IPS-15b (cell line): ENCODE results near the gene TAF13.

Experiments
- H3K27me3 ChIP-seq: one replicate; pipeline ENCODE4 v1.6.1; 2013; ENCODE audit warnings: low read length; ENCODE audit not compliant: control insufficient read depth, insufficient read depth
- H3K36me3 ChIP-seq: one replicate; pipeline ENCODE4 v1.6.1; 2013; ENCODE audit warnings: low read length; ENCODE audit not compliant: control insufficient read depth, insufficient read depth
- H3K4me1 ChIP-seq: one replicate; pipeline ENCODE4 v1.6.1; 2013; ENCODE audit warnings: mild to moderate bottlenecking, low read length; ENCODE audit not compliant: control insufficient read depth, insufficient read depth
- H3K4me3 ChIP-seq: one replicate; pipeline ENCODE4 v1.5.1; 2013; ENCODE audit warnings: low read depth, low read length
- H3K9ac ChIP-seq: one replicate; pipeline ENCODE4 v1.6.1; 2013; ENCODE audit warnings: low read depth, mild to moderate bottlenecking, low read length
- H3K9me3 ChIP-seq: one replicate; pipeline ENCODE4 v1.6.1; 2013; ENCODE audit warnings: mild to moderate bottlenecking, low read length; ENCODE audit not compliant: control insufficient read depth, insufficient read depth

The TAF13 gene, protein sequence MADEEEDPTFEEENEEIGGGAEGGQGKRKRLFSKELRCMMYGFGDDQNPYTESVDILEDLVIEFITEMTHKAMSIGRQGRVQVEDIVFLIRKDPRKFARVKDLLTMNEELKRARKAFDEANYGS

DNA sequence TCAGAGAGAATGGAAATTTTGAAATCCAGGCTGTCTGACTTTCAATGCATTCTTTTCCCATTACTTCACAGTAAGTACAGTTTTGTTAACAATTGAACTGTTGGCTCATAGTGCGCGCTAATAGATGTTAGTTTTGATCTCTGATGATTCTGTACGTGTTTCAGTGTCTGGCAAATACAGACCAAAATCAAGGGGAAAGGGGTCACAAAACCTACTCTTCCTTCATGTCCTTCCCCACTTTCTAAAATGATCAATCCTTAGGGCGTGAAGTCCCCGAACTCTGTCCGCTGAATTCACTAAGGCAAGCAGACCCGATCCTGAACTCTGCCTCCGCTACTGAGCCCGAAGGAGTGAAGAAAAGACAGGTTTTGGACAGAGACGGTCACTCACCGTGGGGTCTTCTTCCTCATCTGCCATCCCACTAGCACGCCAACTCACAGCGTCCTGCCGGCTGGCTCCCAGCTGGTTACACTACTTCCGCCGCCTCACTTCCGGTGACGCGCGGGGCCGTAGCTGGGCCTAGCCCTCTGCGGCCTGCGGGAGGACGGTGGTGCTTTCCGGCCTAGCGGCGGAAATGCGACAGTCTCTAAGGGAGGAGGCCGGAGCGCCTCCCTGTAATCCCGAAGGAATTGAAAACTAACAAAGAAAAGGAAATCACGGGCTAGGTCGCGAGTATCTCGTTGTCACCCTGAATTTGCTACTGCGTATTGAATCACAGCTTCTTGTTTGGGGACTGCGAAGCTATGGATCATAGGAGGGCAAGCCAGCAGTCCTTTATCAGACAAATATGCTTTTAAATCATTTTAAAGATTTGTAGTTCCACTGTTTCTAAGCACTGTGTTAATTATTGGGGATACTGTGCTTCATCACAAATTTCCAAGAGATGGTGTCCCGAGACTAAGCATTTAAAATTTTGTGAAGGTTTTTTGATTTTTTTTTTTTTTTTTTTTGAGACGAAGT lies at the start of gene TAF13:
TAF13 (minus strand) TSS at position 473 of the 960 bp plus-strand sequence; CDS start at position 417, 56 bp downstream.
- peak within 1 kb of the TSS; percentile 97 for H3K9ac ChIP-seq
- H3K27me3 ChIP-seq = no peaks in the 10 kb centered on the region
- H3K36me3 ChIP-seq = no peaks in the 10 kb centered on the region
- peak within 1 kb of the TSS; percentile 97 for H3K4me3 ChIP-seq
- no peaks in the 10 kb centered on the region for H3K9me3 ChIP-seq
- peaks cover 4% of the 10 kb centered on the region for H3K4me1 ChIP-seq

DNA sequence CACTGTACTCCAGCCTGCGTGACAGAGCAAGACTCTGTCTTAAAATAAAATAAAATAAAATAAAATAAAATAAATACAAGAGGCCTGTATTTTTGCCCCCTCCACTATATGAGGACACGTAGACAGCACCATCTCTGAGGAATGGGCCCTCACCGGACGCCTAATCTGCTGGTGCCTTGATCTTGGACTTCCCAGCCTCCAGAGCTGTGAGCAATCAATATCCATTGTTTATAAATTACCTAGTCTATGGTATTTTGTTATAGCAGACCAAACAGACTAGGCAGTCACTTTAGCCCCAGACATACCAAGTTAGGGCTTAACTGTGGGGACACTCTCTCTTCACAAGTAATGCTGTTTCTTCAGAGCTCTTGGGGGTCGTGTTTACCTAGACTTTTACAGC lies 44.6 kb upstream of the TAF13 start:
- no peak overlapping the region for H3K9ac ChIP-seq
- H3K36me3 ChIP-seq = no peaks in the 10 kb centered on the region
- H3K4me3 ChIP-seq = no peak overlapping the region
- peaks cover 7% of the 10 kb centered on the region for H3K27me3 ChIP-seq
- no peaks in the 10 kb centered on the region for H3K9me3 ChIP-seq
- no peaks in the 10 kb centered on the region for H3K4me1 ChIP-seq

DNA sequence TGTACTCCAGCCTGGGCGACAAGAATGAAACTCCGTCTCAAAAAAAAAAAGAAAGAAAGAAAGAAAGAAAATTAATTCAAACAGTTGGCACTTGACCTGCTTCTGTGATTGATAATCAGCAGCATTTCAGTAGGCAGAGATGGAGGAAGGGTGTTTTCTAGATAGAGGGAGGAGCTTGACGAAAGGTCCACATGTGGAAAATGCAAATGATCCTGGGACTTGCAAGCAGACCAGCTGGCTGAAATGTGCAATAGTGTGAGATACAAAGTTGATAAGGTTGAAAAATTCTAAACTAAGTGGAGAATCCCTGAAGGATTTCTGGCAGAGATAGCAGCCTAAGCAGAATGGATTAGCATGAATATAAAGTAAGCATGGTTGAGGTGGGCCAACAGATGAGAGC lies 42.3 kb upstream of the TAF13 start:
- H3K36me3 ChIP-seq = no peaks in the 10 kb centered on the region
- no peaks in the 10 kb centered on the region for H3K4me1 ChIP-seq
- H3K9me3 ChIP-seq = no peaks in the 10 kb centered on the region
- H3K9ac ChIP-seq = no peak overlapping the region
- H3K4me3 ChIP-seq = no peak overlapping the region
- peaks cover 30% of the 10 kb centered on the region for H3K27me3 ChIP-seq

DNA sequence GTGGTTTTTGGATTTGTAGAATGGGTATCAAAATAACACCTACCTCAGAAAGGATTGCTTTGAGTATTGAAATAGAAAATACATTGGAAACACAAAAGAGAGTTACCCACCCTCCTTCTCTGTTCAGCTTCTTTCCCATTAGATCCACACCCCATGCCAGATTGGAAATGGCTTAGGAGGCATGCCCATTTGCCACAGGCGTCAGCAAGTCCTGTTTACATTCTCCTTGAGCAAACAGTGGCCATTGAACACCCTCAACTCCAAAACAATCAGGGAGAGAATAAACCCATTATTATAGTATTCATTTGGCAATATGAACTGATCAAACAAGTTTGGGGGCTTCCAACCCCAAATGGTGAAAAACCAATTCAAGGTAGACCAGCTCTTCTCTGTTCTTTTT lies 40.5 kb upstream of the TAF13 start:
- Histone ChIP-seq H3K9ac (no peak overlapping the region), H3K4me3 (no peak overlapping the region), H3K27me3 (peaks cover 44% of the 10 kb centered on the region), H3K9me3 (no peaks in the 10 kb centered on the region), H3K36me3 (no peaks in the 10 kb centered on the region), H3K4me1 (no peaks in the 10 kb centered on the region)

DNA sequence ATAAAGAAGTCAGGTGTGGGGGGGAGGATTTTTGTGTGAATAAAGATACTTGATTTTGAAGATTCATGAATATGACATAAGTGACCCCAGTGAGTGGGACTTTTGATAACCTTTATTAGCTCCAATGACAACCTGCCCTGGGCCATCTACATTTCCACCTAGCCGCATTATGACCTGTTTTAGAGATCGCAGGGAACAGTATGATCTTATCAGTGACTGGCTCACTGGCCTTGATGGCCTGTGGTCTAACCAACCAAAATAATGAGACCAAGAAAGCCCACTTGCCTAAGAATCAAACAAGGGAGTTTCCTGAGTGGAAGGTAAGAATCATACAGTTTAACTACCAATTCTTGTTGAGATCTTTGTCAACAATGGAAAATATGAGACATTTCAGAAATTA lies 39.9 kb upstream of the TAF13 start:
- H3K27me3 ChIP-seq = peaks cover 49% of the 10 kb centered on the region

DNA sequence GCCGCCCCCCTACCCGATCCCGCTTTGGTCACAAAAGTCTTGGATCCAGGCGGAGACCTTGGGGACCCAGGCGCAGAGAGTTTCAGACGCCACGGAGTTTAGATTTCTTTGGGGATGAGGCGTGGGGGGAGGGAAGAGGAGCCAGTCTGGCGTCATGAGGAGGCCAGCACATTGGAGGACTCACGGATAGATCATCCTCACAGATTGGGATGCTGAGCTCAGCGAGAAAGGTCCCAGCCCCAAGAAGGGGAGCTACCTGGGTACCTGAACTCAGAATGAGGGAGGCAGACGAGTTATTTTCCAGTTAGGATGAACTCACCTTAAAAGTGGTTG lies 38.5 kb upstream of the TAF13 start:
- Histone ChIP-seq H3K9ac (no peak overlapping the region), H3K36me3 (no peaks in the 10 kb centered on the region), H3K4me3 (peak overlapping the region; percentile 75), H3K9me3 (no peaks in the 10 kb centered on the region), H3K4me1 (no peaks in the 10 kb centered on the region), H3K27me3 (peaks cover 60% of the 10 kb centered on the region)

More for the DNA sequence above, 39.9 kb upstream of the TAF13 start:
- H3K9ac ChIP-seq = no peak overlapping the region
- no peaks in the 10 kb centered on the region for H3K36me3 ChIP-seq
- H3K9me3 ChIP-seq = no peaks in the 10 kb centered on the region
- no peak overlapping the region for H3K4me3 ChIP-seq
- no peaks in the 10 kb centered on the region for H3K4me1 ChIP-seq

DNA sequence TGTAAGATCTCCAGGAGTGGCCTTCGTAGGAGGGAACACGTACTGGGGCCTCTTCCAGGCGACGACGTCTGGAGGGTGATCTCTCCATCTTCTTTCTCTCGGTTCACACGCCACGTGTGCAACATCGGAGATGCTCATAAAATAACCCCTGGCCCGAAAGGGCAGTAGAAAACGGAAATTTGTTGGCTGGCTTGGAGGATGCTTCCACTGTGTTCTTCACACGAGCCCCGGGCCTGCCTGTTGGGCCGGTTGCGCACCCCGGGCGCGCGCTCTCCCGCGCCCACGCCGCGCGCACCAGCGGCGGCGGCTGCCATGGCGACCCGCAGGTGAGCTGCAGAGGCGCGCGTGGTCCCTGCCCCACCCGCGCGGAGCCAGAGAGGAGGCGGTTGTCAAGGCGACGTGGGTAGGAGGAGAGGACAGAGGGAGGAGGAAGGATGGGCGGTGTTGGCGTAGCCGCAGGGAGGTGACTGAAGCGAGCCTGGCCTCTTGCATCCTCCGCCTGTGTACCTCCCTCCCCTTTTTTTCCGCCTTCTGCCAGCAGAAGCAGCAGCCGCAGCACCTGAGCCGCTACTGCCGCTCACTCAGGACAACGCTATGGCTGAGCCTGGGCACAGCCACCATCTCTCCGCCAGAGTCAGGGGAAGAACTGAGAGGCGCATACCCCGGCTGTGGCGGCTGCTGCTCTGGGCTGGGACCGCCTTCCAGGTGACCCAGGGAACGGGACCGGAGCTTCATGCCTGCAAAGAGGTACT lies 38.0 kb upstream of the TAF13 start, which contains the start of gene ELAPOR1:
ELAPOR1 (plus strand) TSS at position 526 of the 752 bp plus-strand sequence; CDS start at position 595, 69 bp downstream.
- Histone ChIP-seq H3K9me3 (no peaks in the 10 kb centered on the region), H3K4me3 (peak within 1 kb of the TSS; percentile 75), H3K4me1 (no peaks in the 10 kb centered on the region), H3K36me3 (no peaks in the 10 kb centered on the region), H3K27me3 (peaks cover 60% of the 10 kb centered on the region), H3K9ac (no peak within 1 kb of the TSS)

DNA sequence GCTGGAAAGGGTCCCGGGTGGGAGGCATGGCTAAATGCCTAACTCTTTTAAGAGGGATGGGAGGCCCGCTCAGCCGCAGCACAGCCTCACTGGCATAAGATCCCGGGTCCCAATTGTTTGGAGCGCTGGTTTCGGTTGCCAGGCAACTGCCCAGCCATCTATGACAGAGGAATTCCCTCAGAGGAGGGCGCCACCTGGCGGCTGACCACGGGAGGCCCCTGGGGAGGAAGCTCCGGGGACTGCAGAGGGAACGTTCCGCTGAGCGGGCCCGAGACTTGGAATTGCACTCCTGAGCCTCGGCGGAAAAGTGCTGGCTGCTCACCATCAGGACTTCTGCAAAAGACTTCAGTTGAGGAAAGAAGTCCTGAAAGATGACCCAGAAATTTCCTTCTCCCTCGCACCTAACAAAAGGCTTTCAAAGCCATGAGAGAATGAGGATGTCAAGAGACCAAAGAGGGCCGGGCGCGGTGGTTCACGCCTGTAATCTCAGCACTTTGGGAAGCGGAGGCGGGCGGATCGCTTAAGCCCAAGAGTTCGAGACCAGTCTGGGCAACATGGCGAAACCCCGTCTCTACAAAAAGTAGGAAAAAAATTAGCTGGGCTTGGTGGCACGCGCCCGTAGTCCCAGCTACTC lies 37.0 kb upstream of the TAF13 start:
- no peaks in the 10 kb centered on the region for H3K9me3 ChIP-seq
- no peaks in the 10 kb centered on the region for H3K4me1 ChIP-seq
- peak overlapping the region; percentile 75 for H3K4me3 ChIP-seq
- H3K36me3 ChIP-seq = no peaks in the 10 kb centered on the region
- peaks cover 65% of the 10 kb centered on the region for H3K27me3 ChIP-seq
- no peak overlapping the region for H3K9ac ChIP-seq

DNA sequence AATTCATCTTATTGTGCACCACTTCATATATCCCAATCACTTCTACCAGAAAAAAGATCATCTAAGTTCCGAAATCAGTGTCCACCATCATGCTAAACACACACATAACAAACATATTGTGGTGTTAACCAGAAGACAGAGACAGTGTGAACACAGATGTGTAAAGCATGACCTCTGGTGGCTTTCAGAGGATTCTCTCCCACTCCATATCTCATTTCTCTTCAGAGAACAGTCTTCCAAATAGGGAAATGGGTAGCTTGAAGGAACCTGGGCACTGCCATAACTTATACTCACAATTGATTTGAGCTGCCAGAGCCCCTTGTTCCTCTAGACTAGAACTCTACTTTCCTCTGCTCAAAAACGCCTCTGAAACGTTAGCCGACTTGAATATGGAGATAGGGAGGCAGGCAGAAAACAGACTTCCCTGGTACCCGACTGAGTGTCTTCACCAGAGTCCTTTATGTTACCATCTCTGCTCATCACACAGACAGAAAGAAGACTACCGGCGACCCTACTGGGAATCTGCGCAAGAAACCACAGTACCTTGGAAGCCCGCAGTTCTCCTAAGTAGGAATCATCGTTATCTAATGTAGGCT lies 36.4 kb upstream of the TAF13 start:
- Histone ChIP-seq H3K4me1 (no peaks in the 10 kb centered on the region), H3K9me3 (no peaks in the 10 kb centered on the region), H3K9ac (no peak overlapping the region), H3K36me3 (no peaks in the 10 kb centered on the region), H3K27me3 (peaks cover 65% of the 10 kb centered on the region), H3K4me3 (no peak overlapping the region)

DNA sequence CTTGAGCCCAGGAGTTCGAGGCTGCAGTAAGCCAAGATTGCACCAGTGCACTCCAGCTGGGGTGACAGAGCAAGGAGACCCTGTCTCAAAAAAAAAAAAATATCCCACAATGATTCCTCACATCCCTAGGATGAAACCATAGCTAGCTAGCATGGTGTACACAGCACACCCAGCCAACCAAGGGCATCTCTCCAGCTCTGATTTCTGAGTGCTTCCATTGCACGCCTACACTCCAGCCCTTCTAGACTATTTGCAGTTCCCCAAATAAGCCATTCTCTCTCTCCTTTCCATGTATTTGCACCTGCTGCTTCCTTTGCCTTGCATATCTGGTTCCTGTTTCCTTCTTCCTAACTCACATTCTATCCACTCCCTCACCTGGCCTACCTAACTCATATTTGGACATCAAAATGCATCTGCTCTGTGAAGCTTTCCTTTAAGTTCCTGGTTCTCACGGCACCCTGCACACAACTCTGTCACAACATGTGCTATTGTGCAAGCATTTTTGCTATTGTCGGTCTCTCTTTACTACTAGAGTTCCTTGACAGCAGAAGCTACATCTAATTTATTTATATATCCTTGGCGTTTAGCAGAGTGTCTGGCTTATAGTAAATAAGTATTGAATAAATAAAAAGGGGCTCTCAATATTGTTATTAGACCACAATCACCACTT lies 35.7 kb upstream of the TAF13 start:
- no peak overlapping the region for H3K4me3 ChIP-seq
- peaks cover 66% of the 10 kb centered on the region for H3K27me3 ChIP-seq
- no peak overlapping the region for H3K9ac ChIP-seq
- no peaks in the 10 kb centered on the region for H3K4me1 ChIP-seq
- no peaks in the 10 kb centered on the region for H3K36me3 ChIP-seq
- no peaks in the 10 kb centered on the region for H3K9me3 ChIP-seq

DNA sequence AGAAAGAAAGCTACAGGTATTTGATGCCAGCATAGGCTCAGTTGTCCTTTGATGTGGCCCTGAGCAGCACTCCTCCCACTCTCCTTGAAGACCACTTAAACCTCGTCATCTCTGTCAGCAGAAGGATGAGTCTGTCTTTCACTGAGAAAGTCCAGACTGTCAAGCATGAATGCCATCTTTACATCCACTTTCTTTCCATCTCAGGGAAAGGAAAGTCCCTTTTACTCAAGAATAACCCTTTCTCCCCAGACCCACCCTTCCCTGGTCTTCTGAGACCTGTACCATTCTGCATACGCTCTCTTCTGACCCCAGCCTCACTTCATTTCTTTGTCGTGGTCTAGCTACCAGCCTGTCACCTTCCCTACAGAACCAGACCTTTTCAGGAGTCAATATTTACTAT lies 34.1 kb upstream of the TAF13 start:
- peaks cover 57% of the 10 kb centered on the region for H3K27me3 ChIP-seq
- no peaks in the 10 kb centered on the region for H3K9me3 ChIP-seq
- H3K36me3 ChIP-seq = no peaks in the 10 kb centered on the region
- no peak overlapping the region for H3K9ac ChIP-seq
- H3K4me1 ChIP-seq = no peaks in the 10 kb centered on the region
- H3K4me3 ChIP-seq = no peak overlapping the region
